Neural crest cell (in vitro differentiated cells): ENCODE measurements around the gene PDC. TPM values are rescaled to one million over a fixed set of nuclear protein-coding genes. Genes with fewer than 3 reads are reported as not detected.

ENCODE experiments used
- DNase-seq: peaks from one replicate; pipeline ENCODE4 v3.0.0; 2021; ENCODE audit warnings: low read depth, mixed read lengths, low spot score
- H3K27ac Mint-ChIP-seq: one replicate; pipeline ENCODE4 v1.8.0; 2021; ENCODE audit warnings: mild to moderate bottlenecking, mixed read lengths; ENCODE audit not compliant: unreplicated experiment
- H3K27me3 Mint-ChIP-seq: 2 replicates; pipeline ENCODE4 v1.8.0; 2021; ENCODE audit warnings: low read depth, mild to moderate bottlenecking, mixed read lengths
- H3K36me3 Mint-ChIP-seq: 2 replicates; pipeline ENCODE4 v1.8.0; 2021; ENCODE audit warnings: low read depth, mild to moderate bottlenecking, mixed read lengths
- H3K4me1 Mint-ChIP-seq: 2 replicates; pipeline ENCODE4 v1.8.0; 2021; ENCODE audit warnings: mixed read lengths
- H3K4me3 Mint-ChIP-seq: one replicate; pipeline ENCODE4 v1.8.0; 2021; ENCODE audit warnings: mild to moderate bottlenecking, mixed read lengths
- H3K9me3 Mint-ChIP-seq: 2 replicates; pipeline ENCODE4 v1.8.0; 2021; ENCODE audit warnings: mixed read lengths
- CTCF ChIP-seq: fragments of 200-600 bp; sonication (generic); conservative IDR thresholded peaks from 2 replicates; pipeline ENCODE4 v1.5.0; 2021; ENCODE audit warnings: antibody characterized with exemption, mild to moderate bottlenecking
- total RNA-seq: library from RNA; stranded (reverse); gene quantifications from 2 replicates; pipeline ENCODE4 v1.2.1, GENCODE V29; 2021

PDC gene
- total RNA-seq, 1 donor from 2014 or later: not detected

DNA sequence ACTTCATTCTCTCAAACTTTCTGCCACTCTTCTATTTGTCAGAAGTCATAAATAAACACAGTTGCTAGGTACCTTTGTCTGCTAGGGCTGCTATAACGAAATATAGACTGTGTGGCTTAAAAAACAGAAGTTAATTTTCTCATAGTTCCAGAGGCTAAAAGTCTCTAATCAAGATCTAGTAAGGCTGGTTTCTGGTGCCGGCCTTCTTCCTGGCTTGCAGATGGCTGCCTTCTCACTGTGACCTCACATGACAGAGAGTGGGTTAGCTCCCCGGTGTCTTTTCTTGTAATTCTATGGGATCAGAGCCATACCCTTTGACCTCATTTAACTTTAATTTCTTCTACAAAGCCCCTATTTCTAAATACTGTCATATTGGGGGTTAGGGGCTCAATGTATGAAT lies 5.9 kb downstream of the PDC start:
- Mint-ChIP-seq H3K4me1 (no peaks in the 10 kb centered on the region), H3K9me3 (no peaks in the 10 kb centered on the region), H3K27ac (no peak overlapping the region), H3K36me3 (no peaks in the 10 kb centered on the region), H3K4me3 (no peak overlapping the region), H3K27me3 (no peaks in the 10 kb centered on the region)
- no peak for TF ChIP-seq CTCF
- DNase-seq: no peak

DNA sequence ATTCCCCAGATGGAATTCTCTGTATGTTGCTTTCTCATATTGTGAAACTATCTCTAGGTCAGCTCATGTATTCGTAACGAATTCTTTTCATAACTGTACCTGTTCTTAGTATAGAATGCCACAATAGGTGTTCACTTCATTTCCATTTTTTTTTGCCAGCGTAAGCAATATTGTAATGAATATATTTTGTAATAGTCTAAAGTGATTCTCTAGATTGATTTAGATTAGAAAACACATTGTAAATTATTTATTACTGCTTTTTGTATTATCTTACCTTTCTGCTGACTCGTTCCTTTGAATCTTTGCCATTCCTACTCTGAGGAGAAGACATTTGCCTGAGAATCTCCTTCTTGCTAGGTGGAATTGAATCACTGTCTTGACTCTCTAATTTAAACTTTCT lies 14.8 kb downstream of the PDC start:
- Mint-ChIP-seq H3K4me3 (no peak overlapping the region), H3K4me1 (no peaks in the 10 kb centered on the region), H3K36me3 (no peaks in the 10 kb centered on the region), H3K9me3 (no peaks in the 10 kb centered on the region), H3K27ac (no peak overlapping the region), H3K27me3 (no peaks in the 10 kb centered on the region)
- DNase-seq: no peak
- TF ChIP-seq CTCF: no peak

DNA sequence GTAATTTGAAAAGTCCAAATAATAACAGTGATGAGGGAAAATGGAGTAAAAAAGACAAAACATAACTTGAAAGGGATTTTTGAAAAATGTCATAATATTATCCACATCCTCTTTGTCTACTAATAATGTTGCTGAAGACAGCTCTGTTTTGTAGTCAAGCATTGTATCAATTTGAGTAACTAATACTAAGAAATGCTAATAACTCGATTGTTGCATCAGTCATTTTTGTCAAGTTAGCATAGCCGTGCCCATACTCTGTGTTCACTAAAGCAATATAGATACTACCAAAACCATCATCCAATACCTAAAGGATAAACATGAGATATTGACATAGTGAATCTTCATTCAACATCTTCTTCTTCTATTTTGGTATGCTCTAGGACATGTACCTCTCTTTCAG lies 17.3 kb downstream of the PDC start:
- Mint-ChIP-seq H3K9me3 (no peaks in the 10 kb centered on the region), H3K27ac (peak overlapping the region; percentile 50)

DNA sequence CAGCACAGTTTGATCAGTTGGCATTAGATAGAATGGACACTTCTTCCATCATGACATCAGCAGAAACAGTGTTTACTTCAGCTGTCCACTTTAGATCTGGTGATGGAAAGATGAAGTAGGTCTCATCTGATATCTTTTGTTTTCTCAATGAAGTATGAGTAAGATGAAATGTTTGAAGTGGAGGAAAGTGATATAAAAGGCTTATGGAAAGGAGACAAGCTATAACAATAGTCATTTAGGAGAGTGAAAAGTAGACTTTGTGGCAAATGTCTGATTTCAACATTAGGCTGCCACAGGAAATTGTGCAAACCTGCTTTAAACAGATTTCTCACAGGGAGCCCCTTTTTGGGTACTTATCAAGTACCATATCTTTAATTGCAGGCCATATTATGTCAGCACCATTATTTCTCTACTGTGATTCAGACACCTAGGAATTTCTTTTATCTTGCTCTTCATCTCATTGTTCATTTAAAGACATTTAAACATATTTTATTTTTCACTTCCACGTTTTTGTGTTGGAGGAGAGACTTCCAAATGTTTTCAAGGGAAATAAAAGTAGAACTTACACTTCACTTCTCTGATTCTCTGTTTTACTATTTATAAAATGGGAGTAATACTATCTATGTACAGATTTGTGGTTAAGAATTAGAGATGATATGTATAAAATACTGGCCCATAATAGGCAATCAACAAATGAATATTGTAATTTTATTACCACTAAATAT lies 18.1 kb downstream of the PDC start:
- Mint-ChIP-seq H3K4me1 (no peaks in the 10 kb centered on the region), H3K4me3 (no peak overlapping the region), H3K9me3 (no peaks in the 10 kb centered on the region), H3K27me3 (no peaks in the 10 kb centered on the region), H3K27ac (no peak overlapping the region), H3K36me3 (no peaks in the 10 kb centered on the region)
- TF ChIP-seq CTCF: no peak
- DNase-seq: no peak

More for the DNA sequence above, 17.3 kb downstream of the PDC start:
- Mint-ChIP-seq H3K4me1 (no peaks in the 10 kb centered on the region), H3K36me3 (no peaks in the 10 kb centered on the region), H3K27me3 (no peaks in the 10 kb centered on the region), H3K4me3 (no peak overlapping the region)
- DNase-seq: no peak
- no peak for TF ChIP-seq CTCF

DNA sequence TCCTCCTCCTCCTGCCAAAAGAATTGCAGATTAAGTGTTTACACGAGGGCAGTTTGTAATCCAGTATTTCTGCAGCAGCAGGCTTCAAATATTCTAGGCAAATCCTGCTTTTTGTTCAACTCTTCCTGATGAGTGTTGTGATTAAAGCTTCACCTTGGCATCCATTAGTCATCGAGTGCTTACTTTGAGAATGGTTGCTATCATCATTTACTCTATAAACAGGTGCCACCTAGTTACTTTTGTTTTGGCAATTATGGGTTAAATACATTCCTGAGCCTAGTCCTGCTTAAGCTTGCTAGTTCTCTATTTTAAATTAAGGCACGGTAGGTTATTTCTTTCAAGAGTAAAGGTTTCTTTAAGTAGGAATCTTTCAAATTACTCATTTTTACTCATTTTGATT lies 20.3 kb downstream of the PDC start:
- DNase-seq: no peak
- no peaks in the 10 kb centered on the region for H3K4me1 Mint-ChIP-seq
- H3K27ac Mint-ChIP-seq: no peak overlapping the region
- H3K9me3 Mint-ChIP-seq: no peaks in the 10 kb centered on the region
- peaks cover 2% of the 10 kb centered on the region for H3K36me3 Mint-ChIP-seq
- H3K4me3 Mint-ChIP-seq: no peak overlapping the region
- no peaks in the 10 kb centered on the region for H3K27me3 Mint-ChIP-seq
- no peak for TF ChIP-seq CTCF
